T1000 (cell line): Measurements from ENCODE around the gene AOAH.
"Not testable (repeated sequence)": the region's sequence is repeated elsewhere in the genome, so short reads cannot be mapped to it uniquely, and the experiment has no call there.

Experiments used
- DNase-seq: peaks from one replicate; lab custom pipeline; 2025; ENCODE audit warnings: mixed read lengths; lab: John Stamatoyannopoulos, UW

Gene AOAH

GRCh38 chr7:36506820-36507219 is 217.5 kb downstream of the AOAH start:
- peak; percentile 8 for DNase-seq

DNA sequence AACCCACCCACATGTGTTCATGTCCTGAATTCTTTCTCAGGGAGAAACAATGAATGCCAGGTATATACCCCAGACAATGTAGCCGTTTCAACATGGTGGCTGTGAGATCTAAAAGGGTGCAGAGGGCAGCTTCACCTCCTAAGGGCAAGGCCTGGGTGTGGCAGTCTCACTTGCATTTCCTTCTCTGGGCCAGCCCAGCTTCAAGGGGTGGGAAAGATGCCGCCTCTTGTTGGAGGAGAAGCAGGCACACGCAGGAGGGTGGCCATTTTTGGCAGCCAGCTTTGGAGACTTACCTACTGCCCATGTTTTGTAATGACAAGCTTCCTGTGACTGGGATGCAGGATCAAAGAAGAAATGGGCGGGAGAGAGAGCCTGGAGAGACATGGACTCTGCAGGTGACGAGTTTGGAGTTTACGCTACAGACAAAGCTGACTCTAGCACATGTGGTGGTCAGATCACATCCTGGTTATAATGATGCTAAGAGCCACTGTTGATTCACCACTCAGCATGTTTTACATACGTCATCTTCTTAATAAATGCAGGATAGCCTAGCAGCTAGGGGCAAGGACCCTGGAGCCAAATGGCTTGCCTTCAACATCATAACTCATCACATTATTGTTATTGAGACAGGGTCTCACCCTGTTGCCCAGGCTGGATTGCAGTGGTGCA is 218.0 kb downstream of the AOAH start:
- no peak for DNase-seq

- DNase-seq, result not testable (repeated sequence)
Observed at GRCh38 chr7:36504617-36505016, 219.7 kb downstream of the AOAH start.

DNA sequence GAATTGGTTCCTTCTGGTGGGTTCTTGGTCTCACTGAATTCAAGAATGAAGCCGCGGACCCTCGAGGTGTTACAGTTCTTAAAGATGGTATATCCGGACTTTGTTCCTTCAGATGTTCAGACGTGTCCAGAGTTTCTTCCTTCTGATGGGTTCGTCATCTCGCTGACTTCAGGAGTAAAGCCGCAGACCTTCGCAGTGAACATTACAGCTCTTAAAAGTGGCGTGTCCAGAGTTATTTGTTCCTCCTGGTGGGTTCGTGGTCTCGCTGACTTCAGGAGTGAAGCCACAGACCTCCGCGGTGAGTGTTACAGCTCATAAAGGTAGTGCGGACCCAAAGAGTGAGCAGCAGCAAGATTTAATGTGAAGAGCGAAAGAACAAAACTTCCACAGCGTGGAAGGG is 220.1 kb downstream of the AOAH start:
- DNase-seq, result not testable (repeated sequence)

- DNase-seq, result no peak
Observed at GRCh38 chr7:36497775-36498174, 226.5 kb downstream of the AOAH start.

GRCh38 chr7:36497176-36497575 is 227.1 kb downstream of the AOAH start:
- peak; percentile 19 for DNase-seq

DNA sequence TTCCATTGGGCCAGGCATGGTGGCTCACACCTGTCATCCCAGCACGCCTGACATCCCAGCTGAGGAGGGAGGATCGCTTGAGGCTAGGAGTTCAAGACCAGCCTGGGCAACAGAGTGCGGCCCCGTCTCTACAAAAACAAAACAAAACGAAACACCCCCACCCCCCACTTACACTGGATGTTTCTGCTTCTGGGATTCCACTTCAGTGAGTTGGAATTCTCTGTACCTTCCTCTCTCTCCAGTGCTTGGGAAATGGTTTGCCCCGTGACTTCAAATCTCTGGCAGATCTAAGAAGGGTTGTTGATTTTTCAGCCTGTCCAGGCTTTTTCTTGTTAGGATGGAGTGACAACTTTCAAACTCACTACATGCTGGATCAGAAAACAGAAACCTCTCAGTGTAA is 227.7 kb downstream of the AOAH start:
- no peak for DNase-seq

DNA sequence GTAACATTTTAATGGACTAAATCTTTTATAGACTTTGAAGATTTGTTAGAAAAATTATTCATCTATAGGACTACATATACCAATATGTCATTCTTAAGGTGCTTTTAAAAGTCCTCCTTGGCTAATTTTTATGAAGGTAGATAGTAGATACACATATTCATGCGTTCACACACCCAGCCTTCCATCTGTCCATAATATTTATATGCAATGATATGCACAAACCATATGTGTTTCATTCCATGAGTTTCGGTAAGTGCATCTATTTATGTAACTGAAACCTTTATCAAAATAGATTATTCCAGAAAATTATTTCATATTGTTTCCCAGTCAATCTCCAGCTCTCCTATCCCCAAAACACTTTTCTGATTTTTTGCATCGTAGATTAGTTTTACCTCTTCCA is 233.0 kb downstream of the AOAH start:
- no peak for DNase-seq

GRCh38 chr7:36490419-36490830 is 233.9 kb downstream of the AOAH start:
- DNase-seq, result no peak

DNA sequence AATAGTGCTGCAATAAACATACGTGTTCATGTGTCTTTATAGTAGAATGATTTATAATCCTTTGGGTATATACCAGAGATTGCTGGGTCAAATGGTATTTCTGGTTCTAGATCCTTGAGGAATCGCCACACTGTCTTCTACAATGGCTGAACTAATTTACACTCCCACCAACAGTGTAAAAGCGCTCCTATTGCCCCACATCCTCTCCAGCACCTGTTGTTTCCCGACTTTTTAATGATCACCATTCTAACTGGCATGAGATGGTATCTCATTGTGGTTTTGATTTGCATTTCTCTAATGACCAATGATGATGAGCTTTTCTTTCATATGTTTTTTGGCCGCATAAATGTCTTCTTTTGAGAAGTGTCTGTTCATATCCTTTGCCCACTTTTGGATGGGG is 235.6 kb downstream of the AOAH start:
- not testable (repeated sequence) for DNase-seq

DNA sequence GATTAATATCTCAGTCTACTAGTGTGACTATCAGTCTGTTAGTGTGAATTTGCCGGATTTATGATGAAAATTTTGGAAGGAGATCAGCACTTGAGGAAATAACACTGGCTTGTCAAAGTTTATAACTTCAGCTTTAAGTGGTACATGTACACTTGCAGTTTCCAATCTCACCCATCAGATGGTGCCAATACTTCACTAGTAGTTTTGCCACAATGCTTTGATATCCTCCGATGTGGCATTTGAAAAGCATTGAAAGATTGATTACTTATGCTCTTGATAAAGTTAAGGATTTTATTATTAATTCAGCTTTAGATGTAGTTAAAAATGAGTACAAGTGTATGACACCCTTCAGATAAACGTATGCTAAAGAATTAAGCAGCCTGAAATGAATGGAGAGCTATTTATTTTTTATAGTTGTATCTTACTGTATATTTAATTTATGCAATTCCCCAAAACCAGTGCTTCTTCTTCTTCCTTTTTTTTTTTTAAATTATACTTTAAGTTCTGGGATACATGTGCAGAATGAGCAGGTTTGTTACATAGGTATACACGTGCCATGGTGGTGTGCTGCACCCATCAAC is 236.4 kb downstream of the AOAH start:
- no peak for DNase-seq

- DNase-seq, result no peak
Observed at GRCh38 chr7:36486336-36486735, 238.0 kb downstream of the AOAH start.

DNA sequence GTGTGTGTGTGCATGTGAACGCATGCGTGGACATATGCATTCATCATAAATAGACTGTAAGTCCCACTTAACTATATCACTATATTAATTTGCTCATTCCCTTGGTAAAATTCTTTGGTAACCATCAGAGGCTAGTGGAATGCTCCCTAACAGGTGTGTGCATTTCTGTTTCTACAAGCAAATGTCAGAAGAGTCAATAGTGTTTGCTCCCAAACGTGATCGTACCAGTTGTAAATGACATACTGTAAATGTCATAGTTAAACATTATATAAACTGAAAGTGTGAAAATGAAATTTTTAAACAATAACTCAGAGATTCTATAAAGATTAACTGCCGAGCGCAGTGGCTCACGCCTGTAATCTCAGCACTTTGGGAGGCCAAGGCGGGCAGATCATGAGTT is 240.0 kb downstream of the AOAH start:
- DNase-seq, result no peak

- not testable (repeated sequence) for DNase-seq
Observed at GRCh38 chr7:36483853-36484252, 240.4 kb downstream of the AOAH start.

- no peak for DNase-seq
Observed at GRCh38 chr7:36478745-36479144, 245.5 kb downstream of the AOAH start.

GRCh38 chr7:36475381-36475780 is 248.9 kb downstream of the AOAH start:
- no peak for DNase-seq

DNA sequence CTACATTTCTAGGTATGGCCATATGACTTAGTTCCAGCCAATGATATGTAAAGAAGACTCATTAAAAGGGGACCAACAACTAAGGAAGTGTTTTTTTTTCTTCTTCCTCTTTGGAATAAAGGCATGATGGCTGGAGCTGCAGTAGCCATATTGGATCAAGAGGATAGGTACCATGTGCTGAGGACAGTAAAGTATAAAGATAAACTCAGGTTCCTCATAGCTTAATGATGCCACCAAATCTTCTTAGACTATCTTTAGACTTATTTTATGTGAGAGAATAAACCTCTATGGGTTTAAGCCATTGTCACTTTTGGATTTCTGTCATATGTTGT is 249.3 kb downstream of the AOAH start:
- DNase-seq, result no peak

- DNase-seq, result no peak
Observed at GRCh38 chr7:36474283-36475010, 249.8 kb downstream of the AOAH start.

- DNase-seq, result no peak
Observed at GRCh38 chr7:36473454-36474282, 250.6 kb downstream of the AOAH start.

DNA sequence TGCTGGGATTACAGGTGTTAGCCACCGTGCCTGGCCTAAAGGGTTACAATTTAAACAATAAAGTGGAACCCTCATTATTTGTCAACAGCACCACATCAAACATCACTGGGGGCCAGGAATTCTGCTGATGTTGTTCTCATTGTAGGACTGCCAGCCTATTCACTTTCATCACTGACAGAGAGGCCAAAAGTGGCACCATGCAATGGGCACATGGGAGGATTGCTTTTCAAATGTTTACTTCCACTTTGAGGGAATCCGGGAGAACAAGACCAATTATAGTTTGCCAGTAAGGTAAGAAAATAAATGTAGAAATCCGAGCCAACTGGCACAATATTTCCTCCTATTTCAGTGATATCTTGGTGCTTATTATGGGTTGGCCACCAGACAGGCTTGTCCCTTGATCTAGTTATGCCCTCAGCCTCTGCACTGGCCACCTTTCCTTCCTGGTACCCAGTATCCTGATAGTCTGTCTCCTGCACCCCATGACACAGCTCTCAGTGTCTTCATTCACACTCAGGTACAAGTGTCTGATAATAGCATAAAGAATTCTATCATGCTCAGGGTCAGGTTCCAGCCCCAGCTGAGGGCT is 252.1 kb downstream of the AOAH start:
- DNase-seq, result no peak

- DNase-seq, result no peak
Observed at GRCh38 chr7:36469236-36469635, 255.1 kb downstream of the AOAH start.
